HL-60 (cell line): ENCODE results near the gene PLXNB2.
"Not testable (repeated sequence)": the region's sequence is repeated elsewhere in the genome, so short reads cannot be mapped to it uniquely, and the experiment has no call there.

ENCODE experiments used
- DNase-seq, 2 experiments: peaks; one replicate each; pipeline ENCODE4 v3.0.0-alpha.2; 2010 to 2020; ENCODE audit warnings: low read depth in 1 of 2, low spot score in 1 of 2
- H3K27ac ChIP-seq: fragments of 250-450 bp; sonication (Bioruptor Pico); replicated peaks from 2 replicates; pipeline ENCODE4 v1.5.1; 2020; ENCODE audit warnings: mild to moderate bottlenecking, moderate library complexity
- H3K27me3 ChIP-seq: fragments of 250-450 bp; sonication (Bioruptor Pico); 2 replicates; pipeline ENCODE4 v1.5.1; 2021; ENCODE audit warnings: mild to moderate bottlenecking, moderate library complexity; ENCODE audit not compliant: insufficient read depth, poor library complexity, severe bottlenecking
- H3K4me3 ChIP-seq: replicated peaks from 2 replicates; pipeline ENCODE4 v1.5.1; 2011; ENCODE audit warnings: mild to moderate bottlenecking, control low read depth, low read length; ENCODE audit not compliant: insufficient read depth
- CTCF ChIP-seq: IDR thresholded peaks from one replicate; pipeline ENCODE4 v1.5.1; 2011; ENCODE audit warnings: low read length, control low read depth, inconsistent platforms; ENCODE audit not compliant: insufficient read depth
- GABPA ChIP-seq: IDR thresholded peaks from 2 replicates; pipeline ENCODE4 v1.6.1; 2012; ENCODE audit warnings: low read depth
- POLR2AphosphoS5 ChIP-seq: IDR thresholded peaks from 2 replicates; pipeline ENCODE4 v1.6.1; 2012; ENCODE audit warnings: low read depth
- REST ChIP-seq: IDR thresholded peaks from 2 replicates; pipeline ENCODE4 v1.6.1; 2012; ENCODE audit warnings: low read depth; ENCODE audit not compliant: insufficient replicate concordance
- SPI1 ChIP-seq: IDR thresholded peaks from 2 replicates; pipeline ENCODE4 v1.6.1; 2012; ENCODE audit warnings: low read depth, mild to moderate bottlenecking, borderline replicate concordance

Gene PLXNB2

DNA sequence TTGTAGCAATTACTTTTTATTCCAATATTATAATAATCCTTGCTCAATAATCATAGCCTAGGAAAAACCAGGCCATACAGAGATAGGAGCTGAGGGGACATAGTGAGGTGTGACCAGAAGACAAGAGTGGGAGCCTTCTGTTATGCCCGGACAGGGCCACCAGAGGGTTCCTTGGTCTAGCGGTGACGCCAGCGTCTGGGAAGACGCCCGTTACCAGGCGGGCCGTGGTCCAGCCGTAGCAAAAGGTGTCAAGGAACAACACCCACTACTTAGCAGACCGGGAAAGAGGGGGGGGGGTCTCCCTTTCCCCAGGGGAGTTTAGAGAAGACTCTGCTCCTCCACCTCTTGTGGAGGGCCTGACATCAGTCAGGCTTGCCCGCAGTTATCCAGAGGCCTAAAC is 34.1 kb downstream of the PLXNB2 start:
- H3K27me3 ChIP-seq = peaks cover 14% of the 10 kb centered on the region
- not testable (repeated sequence) for DNase-seq, H3K4me3 ChIP-seq, H3K27ac ChIP-seq

DNA sequence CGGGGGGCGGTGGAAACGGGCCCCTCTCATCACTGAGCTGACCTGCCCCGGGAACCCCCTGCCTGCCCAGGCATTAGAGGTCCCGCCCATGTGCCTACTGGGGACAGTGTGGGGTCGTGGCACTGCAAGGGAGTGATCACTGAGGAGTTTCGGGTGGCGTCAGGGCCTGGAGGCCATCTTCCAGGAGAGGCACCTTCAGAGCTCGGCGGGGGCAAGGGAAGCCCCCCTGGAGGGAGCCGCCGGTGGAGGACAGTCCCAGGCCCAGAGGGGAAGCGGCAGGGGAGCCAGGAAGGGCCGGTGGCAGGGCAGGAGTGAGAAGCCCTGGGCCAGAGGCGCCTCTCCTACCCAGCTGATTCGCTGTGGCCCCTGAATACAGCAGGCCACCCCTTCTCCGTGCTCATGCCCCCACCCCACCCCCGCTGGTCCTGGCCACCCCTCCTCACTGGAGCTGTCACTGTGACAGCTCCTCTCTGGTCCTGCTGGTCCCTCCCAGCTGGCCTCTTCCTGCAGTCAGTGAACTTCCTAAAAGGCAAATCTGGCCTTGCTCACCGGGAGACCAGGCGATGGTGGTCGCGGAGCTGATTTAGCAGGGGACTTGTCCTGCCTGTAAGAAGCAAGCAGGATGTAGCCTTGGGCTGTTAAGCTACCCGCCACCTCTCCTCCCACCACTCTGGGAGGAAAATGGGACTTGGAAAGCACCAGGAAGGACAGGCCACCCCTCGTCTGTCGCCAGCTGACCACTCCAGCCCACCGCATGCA is 35.2 kb downstream of the PLXNB2 start:
- DNase-seq = no peak
- no peak overlapping the region for H3K27ac ChIP-seq
- H3K27me3 ChIP-seq = peaks cover 18% of the 10 kb centered on the region
- H3K4me3 ChIP-seq = no peak overlapping the region
- TF ChIP-seq REST = no peak
- TF ChIP-seq POLR2AphosphoS5 = no peak
- TF ChIP-seq CTCF = no peak
- TF ChIP-seq SPI1 = no peak
- TF ChIP-seq GABPA = no peak

GRCh38 chr22:50271519-50271970 is 35.9 kb downstream of the PLXNB2 start:
- DNase-seq = peak in 1 of 2 experiments; percentile 31
- TF ChIP-seq CTCF (no peak), SPI1 (no peak), REST (no peak), GABPA (no peak), POLR2AphosphoS5 (no peak)
- peaks cover 18% of the 10 kb centered on the region for H3K27me3 ChIP-seq
- H3K27ac ChIP-seq = no peak overlapping the region
- H3K4me3 ChIP-seq = no peak overlapping the region

DNA sequence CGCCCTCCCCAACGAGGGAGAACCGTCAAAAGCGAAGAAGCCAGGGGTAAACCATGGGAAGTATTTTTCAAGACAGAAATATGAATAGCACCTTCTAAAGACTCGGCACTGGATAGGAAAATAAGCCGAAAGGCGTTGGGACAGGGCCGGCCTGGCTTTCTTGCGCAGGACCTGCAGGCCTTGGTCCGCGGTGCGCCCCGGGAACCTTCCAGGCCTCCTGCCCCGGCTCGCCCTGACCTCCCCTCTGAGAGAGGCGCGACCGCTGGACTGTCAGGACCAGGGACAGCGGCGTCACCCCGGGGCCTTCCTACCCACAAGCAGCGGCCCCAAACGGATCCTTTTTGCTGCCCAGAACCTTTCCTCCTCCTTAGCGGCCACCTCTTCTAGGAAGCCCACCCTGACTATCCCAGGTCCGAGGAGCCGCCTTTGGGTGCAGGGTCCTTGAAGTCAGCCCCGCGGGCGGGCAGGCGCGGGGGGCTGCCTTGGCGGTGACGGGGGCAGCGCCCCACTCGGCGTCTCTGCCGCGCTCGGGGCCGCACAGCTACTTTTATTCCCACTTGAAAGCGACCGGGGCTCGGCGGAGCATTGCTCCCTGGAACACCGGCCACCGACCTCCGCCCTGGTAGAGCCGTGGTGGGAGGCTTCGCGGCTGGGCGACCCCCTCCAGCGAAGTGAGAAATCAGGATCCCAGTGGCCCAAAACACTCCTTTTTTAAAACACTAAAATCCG is 36.6 kb downstream of the PLXNB2 start:
- Histone ChIP-seq H3K27ac (no peak overlapping the region), H3K4me3 (peak overlapping the region; percentile 37; the same call in 1 of the 2 replicates), H3K27me3 (peaks cover 18% of the 10 kb centered on the region)
- peak in 1 of 2 experiments; percentile 51 for DNase-seq
- TF ChIP-seq SPI1 = no peak
- TF ChIP-seq CTCF = no peak
- peak; percentile 99 for TF ChIP-seq REST
